ENCODE results near the gene EBI3. TPM values are rescaled to one million over a fixed set of nuclear protein-coding genes. Genes with fewer than 3 reads are reported as not detected.
"Not testable (repeated sequence)": the region's sequence is repeated elsewhere in the genome, so short reads cannot be mapped to it uniquely, and the experiment has no call there.

The EBI3 gene
- total and polyA plus RNA-seq, 2 experiments from 2014 or later: not detected

GRCh38 chr19:4266253-4267000 is 37.1 kb downstream of the EBI3 start:
- no peak for DNase-seq (ENCODE audit: low read depth in 1 of 2, low spot score in 1 of 2)
- Histone ChIP-seq H3K9me3 (ENCODE audit: low read depth) (no peaks in the 10 kb centered on the region), H3K4me3 (no peak overlapping the region), H3K36me3 (no peaks in the 10 kb centered on the region), H3K27me3 (no peaks in the 10 kb centered on the region), H3K27ac (no peak overlapping the region), H3K4me1 (ENCODE audit: low read depth) (no peaks in the 10 kb centered on the region)
- no peak for TF ChIP-seq CTCF (IDR thresholded peaks at IDR 0.05; ENCODE audit: low read depth, low read length)

GRCh38 chr19:4267101-4267900 is 38.0 kb downstream of the EBI3 start:
- TF ChIP-seq CTCF (IDR thresholded peaks at IDR 0.05; ENCODE audit: low read depth, low read length): peak; percentile 79
- no peaks in the 10 kb centered on the region for H3K4me1 ChIP-seq (ENCODE audit: low read depth)
- H3K9me3 ChIP-seq (ENCODE audit: low read depth): no peaks in the 10 kb centered on the region
- peak; percentile 45 to 72 for DNase-seq (ENCODE audit: low read depth in 1 of 2, low spot score in 1 of 2)
- no peak overlapping the region for H3K27ac ChIP-seq
- no peaks in the 10 kb centered on the region for H3K27me3 ChIP-seq
- no peaks in the 10 kb centered on the region for H3K36me3 ChIP-seq
- no peak overlapping the region for H3K4me3 ChIP-seq

DNA sequence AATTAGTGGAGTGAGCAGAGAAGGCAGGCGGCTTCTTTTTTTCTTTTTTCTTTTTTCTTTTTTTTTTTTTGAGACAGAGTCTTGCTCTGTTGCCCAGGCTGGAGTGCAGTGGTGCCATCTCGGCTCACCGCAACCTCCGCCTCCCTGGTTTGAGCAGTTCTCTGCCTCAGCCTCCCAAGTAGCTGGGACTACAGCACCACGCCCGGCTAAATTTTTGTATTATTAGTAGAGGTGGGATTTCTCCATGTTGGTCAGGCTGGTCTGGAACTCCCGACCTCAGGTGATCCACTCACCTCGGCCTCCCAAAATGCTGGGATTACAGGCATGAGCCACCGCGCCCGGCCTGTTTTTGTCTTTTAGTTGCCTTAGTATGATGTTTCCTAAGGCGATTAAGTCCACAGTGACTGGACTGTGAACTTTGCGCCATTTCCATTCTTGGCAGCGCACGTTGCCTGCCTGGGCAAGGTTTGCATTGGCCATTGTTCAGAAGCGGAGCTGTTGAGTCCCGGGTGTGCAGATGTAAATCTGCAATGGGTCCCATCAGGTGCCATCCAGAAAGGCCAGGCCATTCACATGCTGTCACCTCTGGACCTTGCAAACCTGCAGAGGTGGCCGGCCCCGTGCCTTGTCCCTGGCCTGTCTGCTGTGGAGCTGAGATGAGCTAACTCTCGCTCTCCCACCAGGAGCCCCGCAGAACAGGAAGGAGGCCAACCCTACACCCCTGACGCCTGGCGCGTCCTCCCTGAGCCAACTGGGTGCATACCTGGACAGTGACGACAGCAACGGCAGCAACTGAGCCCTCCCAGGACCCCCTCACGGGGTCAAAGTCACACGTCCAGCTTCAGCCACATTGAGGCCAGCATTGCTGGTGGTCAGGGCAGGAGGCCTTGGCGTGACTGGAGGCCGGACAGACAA is 38.8 kb downstream of the EBI3 start:
- TF ChIP-seq CTCF (IDR thresholded peaks at IDR 0.05; ENCODE audit: low read depth, low read length): no peak
- Histone ChIP-seq H3K4me1 (ENCODE audit: low read depth) (no peaks in the 10 kb centered on the region), H3K9me3 (ENCODE audit: low read depth) (no peaks in the 10 kb centered on the region), H3K4me3 (no peak overlapping the region), H3K36me3 (no peaks in the 10 kb centered on the region), H3K27me3 (no peaks in the 10 kb centered on the region), H3K27ac (no peak overlapping the region)
- no peak for DNase-seq (ENCODE audit: low read depth in 1 of 2, low spot score in 1 of 2)

DNA sequence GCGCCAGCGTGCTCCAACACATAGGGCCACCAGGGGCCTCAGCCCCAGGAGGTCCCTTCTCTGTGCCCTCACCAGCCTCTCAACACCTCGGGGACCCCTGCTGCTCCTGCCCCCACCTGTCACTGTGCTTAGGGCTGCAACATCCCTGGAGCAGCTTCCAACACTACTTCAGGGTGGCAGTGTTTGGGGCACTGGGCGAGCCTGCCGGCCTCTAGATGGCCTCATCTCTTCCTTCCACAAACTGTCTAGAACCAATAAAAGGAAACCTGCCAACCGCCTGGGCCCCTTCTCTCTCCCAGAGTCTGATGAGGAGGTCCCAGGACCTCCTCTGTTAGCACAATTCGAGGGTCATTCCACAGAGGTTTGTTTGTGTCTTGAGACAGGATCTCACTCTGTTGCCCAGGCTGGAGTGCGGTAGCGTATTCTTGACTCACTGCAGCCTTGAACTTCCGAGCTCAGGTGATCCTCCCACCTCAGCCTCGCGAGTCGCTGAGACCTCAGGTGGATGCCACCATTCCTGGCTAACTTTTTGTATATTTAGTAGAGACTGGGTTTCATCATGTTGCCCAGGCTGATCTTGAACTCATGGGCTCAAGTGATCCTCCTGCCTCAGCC is 39.6 kb downstream of the EBI3 start:
- Histone ChIP-seq H3K4me1 (ENCODE audit: low read depth) (no peaks in the 10 kb centered on the region), H3K27ac (no peak overlapping the region), H3K36me3 (no peaks in the 10 kb centered on the region), H3K9me3 (ENCODE audit: low read depth) (no peaks in the 10 kb centered on the region), H3K4me3 (no peak overlapping the region), H3K27me3 (no peaks in the 10 kb centered on the region)
- no peak for DNase-seq (ENCODE audit: low read depth in 1 of 2, low spot score in 1 of 2)
- no peak for TF ChIP-seq CTCF (IDR thresholded peaks at IDR 0.05; ENCODE audit: low read depth, low read length)

DNA sequence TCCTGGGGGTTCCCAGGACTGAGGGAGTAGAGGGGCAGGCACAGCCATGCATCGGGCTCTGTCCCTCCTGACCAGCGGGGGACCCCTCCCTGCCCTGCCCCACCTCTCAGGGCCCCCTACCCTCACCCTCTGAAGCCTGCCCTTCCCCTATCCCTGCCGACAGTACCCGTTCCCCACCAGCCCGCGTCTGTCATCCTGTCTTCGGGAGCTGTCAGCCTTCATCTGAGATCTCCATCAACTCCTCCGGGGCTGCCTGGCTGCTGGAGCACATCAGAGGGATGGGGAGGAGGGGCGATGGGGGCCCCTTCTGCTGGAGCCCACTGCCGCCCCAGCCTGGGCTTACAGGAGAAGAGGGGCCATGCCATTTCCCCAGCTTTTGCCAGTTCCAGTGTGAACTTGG is 43.6 kb downstream of the EBI3 start:
- no peak for DNase-seq (ENCODE audit: low read depth in 1 of 2, low spot score in 1 of 2)
- Histone ChIP-seq H3K4me1 (ENCODE audit: low read depth) (peaks cover 9% of the 10 kb centered on the region), H3K36me3 (no peaks in the 10 kb centered on the region), H3K27ac (peak overlapping the region; percentile 55), H3K9me3 (ENCODE audit: low read depth) (no peaks in the 10 kb centered on the region), H3K4me3 (no peak overlapping the region), H3K27me3 (no peaks in the 10 kb centered on the region)
- no peak for TF ChIP-seq CTCF (IDR thresholded peaks at IDR 0.05; ENCODE audit: low read depth, low read length)

DNA sequence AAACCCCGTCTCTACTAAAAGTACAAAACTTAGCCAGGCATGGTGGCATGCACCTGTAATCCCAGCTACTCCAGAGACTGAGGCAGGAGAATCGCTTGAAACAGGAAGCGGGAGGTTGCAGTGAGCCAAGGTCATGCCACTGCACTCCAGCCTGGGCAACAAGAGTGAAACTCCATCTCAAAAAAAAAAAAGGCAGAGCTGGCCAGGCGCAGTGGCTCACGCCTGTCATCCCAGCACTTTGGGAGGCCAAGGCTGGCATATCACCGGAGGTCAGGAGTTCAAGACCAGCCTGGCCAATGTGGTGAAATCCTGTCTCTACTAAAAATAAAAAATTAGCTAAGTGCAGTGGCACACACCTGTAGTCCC is 45.0 kb downstream of the EBI3 start:
- H3K36me3 ChIP-seq; H3K27ac ChIP-seq; H3K9me3 ChIP-seq (ENCODE audit: low read depth); H3K27me3 ChIP-seq; DNase-seq (ENCODE audit: low read depth in 1 of 2, low spot score in 1 of 2); H3K4me3 ChIP-seq: not testable (repeated sequence)
- H3K4me1 ChIP-seq (ENCODE audit: low read depth): peaks cover 16% of the 10 kb centered on the region
